Stomach (tissue), 9 donors: ENCODE results near the gene EPG5. TPM values are rescaled to one million over a fixed set of nuclear protein-coding genes. Genes with fewer than 3 reads are reported as not detected.
"Not testable (repeated sequence)": the region's sequence is repeated elsewhere in the genome, so short reads cannot be mapped to it uniquely, and the experiment has no call there.

ENCODE experiments used
- DNase-seq, 2 donors: peaks; one replicate each; pipeline versions ENCODE4 v3.0.0 to v3.0.0-alpha.2; 2013 to 2019
- H3K27ac ChIP-seq, 5 donors: fragments of 200-600 bp in 4 of 5; sonication (generic) in 4 of 5; one replicate each; pipeline ENCODE4 v1.5.1; 2013 to 2019; ENCODE audit warnings: mild to moderate bottlenecking in 1 of 5, moderate library complexity in 1 of 5
- H3K27me3 ChIP-seq, 3 donors: fragments of 200-600 bp; sonication (generic); one replicate each; pipeline ENCODE4 v1.5.1; 2017 to 2019; ENCODE audit warnings: mixed run types in 1 of 3
- H3K36me3 ChIP-seq, 4 donors: fragments of 200-600 bp; sonication (generic); 1 replicate in 3 of 4; 2 replicates in 1 of 4; pipeline ENCODE4 v1.5.1; 2016 to 2019
- H3K4me1 ChIP-seq, 4 donors: fragments of 200-600 bp; sonication (generic); one replicate each; pipeline ENCODE4 v1.5.1; 2016 to 2019
- H3K4me3 ChIP-seq, 4 donors: fragments of 200-600 bp; sonication (generic) in 3 of 4; one replicate each; pipeline ENCODE4 v1.5.1; 2016 to 2019; ENCODE audit warnings: mild to moderate bottlenecking in 1 of 4
- H3K9me3 ChIP-seq, 4 donors: fragments of 200-600 bp; sonication (generic); one replicate each; pipeline ENCODE4 v1.5.1; 2016 to 2019
- EP300 ChIP-seq: sonication (generic); formaldehyde crosslinking; IDR thresholded peaks from one replicate; pipeline ENCODE4 v1.6.1; 2017; ENCODE audit warnings: antibody characterized with exemption
- POLR2A ChIP-seq, 4 donors: fragments of 450-650 bp; IDR thresholded peaks; one replicate each; pipeline ENCODE4 v1.6.1; 2016; ENCODE audit warnings: antibody characterized with exemption in 4 of 4, control low read depth in 2 of 4, mild to moderate bottlenecking in 1 of 4, moderate library complexity in 1 of 4
- POLR2AphosphoS5 ChIP-seq, 3 donors: sonication (generic); formaldehyde crosslinking; IDR thresholded peaks; one replicate each; pipeline ENCODE4 v1.6.1; 2016; ENCODE audit warnings: antibody characterized with exemption in 3 of 3
- WGBS, 5 donors: extraction: QIAGEN DNeasy Blood & Tissue Kit in 3 of 5; methylation state at CpG; one replicate each; pipeline versions ENCODE4 v1.1.5 to v1.1.7; 2013 to 2018; 5-methylcytosine and 5-hydroxymethylcytosine counted together
- intact Hi-C: fragments of 100-400 bp; cut with DNase I; formaldehyde crosslinking; loops from one replicate; pipeline ENCODE4 v1.15.1; 2023; ENCODE audit warnings: low total_unique reads
- polyA plus RNA-seq, 3 donors: library from polyadenylated mRNA; stranded (reverse); fragments of 200-250 nt; gene quantifications; one replicate each; pipeline ENCODE4 v1.2.3, GENCODE V29; 2013
- total RNA-seq, 5 donors: library from RNA; depleted of rRNA; stranded (reverse); fragments of >200 nt; gene quantifications; one replicate each; pipeline versions ENCODE4 v1.1.0 to v1.2.3, GENCODE V29; 2014 to 2016
- TF ChIP-seq, protein P1 (sequence below), 7 experiments: fragments of 450-650 bp in 4 of 7; fragments of 200-600 bp in 3 of 7; sonication (generic) in 3 of 7; IDR thresholded peaks; one replicate each; pipeline ENCODE4 v1.5.1; 2016 to 2019; ENCODE audit warnings: antibody characterized with exemption in 7 of 7, control low read depth in 2 of 7, mild to moderate bottlenecking in 1 of 7
- donor health status: healthy with polysubstance abuse.
- donor health status: Bipolar disorder and iron deficiency.
- donor health status: healthy.

Gene EPG5
- total and polyA plus RNA-seq, 8 donors = 2.0 to 52.9 (median 17.7) TPM

DNA sequence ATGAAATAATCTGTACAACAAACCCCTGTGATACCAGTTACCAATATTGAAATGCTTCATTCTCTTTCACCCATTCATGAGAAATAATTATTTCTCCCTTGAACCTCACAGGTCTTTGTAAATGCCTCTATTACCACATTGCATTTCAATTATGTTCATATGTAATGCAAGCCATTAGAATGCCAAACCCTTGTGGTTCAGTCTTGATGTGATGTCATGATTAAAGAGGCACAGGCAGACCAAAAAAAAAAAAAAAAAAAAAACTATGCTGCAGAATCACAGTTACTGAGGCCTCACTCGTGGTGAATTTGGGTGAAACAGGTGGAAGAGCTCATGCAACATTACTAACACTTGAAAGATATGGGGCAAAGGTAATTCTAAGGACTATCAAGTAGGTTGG is 9.4 kb upstream of the EPG5 start:
- Histone ChIP-seq H3K27ac (no peak overlapping the region), H3K27me3 (no peaks in the 10 kb centered on the region), H3K4me1 (peaks cover 0 to 20% (median 10%) of the 10 kb centered on the region in 4 donors), H3K36me3 (no peaks in the 10 kb centered on the region), H3K4me3 (no peak overlapping the region), H3K9me3 (no peaks in the 10 kb centered on the region)
- 19 to 31% (median 24%) methylated on average over 1 of the region's 1 CpG for WGBS, 5 donors
- DNase-seq = no peak
- intact Hi-C loops = no loop called here
- TF ChIP-seq POLR2A (IDR thresholded peaks at IDR 0.05) (no peak), POLR2AphosphoS5 (IDR thresholded peaks at IDR 0.05) (no peak), EP300 (no peak)
- TF ChIP-seq, protein P1, sequence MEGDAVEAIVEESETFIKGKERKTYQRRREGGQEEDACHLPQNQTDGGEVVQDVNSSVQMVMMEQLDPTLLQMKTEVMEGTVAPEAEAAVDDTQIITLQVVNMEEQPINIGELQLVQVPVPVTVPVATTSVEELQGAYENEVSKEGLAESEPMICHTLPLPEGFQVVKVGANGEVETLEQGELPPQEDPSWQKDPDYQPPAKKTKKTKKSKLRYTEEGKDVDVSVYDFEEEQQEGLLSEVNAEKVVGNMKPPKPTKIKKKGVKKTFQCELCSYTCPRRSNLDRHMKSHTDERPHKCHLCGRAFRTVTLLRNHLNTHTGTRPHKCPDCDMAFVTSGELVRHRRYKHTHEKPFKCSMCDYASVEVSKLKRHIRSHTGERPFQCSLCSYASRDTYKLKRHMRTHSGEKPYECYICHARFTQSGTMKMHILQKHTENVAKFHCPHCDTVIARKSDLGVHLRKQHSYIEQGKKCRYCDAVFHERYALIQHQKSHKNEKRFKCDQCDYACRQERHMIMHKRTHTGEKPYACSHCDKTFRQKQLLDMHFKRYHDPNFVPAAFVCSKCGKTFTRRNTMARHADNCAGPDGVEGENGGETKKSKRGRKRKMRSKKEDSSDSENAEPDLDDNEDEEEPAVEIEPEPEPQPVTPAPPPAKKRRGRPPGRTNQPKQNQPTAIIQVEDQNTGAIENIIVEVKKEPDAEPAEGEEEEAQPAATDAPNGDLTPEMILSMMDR (IDR thresholded peaks at IDR 0.05) = no peak

DNA sequence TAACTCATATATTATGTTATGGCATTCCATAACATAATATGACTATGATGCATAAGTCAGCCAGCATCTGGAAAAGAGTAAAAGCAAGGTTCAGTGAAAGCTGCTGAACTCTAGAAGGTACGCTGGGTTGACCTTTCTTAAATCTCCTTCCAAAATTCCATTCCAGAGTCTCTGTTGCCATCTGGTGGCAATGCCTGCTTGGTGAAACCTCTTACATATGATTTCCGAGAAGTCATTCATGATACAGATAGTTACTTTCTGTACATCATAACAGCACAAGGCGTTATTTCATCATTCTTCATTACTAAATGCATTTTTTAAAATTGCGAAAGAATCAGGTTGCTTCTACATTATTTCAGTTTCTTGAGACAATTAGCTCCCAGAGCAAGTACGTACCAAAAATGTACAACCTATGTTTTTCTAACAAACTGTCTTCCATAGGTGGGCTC is 7.0 kb upstream of the EPG5 start:
- TF ChIP-seq EP300 = no peak
- no peak for TF ChIP-seq POLR2A (IDR thresholded peaks at IDR 0.05)
- TF ChIP-seq, protein P1 (IDR thresholded peaks at IDR 0.05) = peak in 5 of 7 experiments; percentile 47 to 84 (median 65)
- no peak for TF ChIP-seq POLR2AphosphoS5 (IDR thresholded peaks at IDR 0.05)
- H3K9me3 ChIP-seq = no peaks in the 10 kb centered on the region
- intact Hi-C loops = no loop called here
- peak; percentile 66 to 81 for DNase-seq
- H3K4me1 ChIP-seq = peaks cover 0 to 10% (median 4%) of the 10 kb centered on the region in 4 donors
- WGBS, 5 donors = 17 to 29% (median 22%) methylated on average over 5 of the region's 5 CpGs
- H3K36me3 ChIP-seq = no peaks in the 10 kb centered on the region
- no peaks in the 10 kb centered on the region for H3K27me3 ChIP-seq
- H3K27ac ChIP-seq = peak overlapping the region in 1 of 5 donors; percentile 29
- H3K4me3 ChIP-seq = no peak overlapping the region

DNA sequence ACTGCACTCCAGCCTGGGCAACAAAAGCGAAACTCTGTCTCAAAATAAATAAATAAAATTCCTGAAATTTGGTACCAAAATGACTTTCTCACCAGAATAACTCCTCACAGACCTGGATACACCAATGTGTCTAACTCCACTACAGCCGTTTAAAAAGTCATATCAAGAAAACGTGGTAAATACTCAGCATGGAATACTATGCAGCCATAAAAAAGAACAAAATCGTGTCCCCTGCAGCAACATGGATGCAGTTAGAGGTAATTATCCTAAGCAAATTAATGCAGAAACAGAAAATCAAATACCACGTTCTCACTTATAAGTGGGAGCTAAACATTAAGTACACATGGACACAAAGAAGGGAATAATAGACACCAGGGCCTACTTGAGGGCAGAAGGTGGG is 2.2 kb downstream of the EPG5 start:
- H3K27ac ChIP-seq, H3K9me3 ChIP-seq, DNase-seq, H3K27me3 ChIP-seq, H3K4me3 ChIP-seq: not testable (repeated sequence)
- peaks cover 0 to 13% (median 11%) of the 10 kb centered on the region in 4 donors for H3K36me3 ChIP-seq
- intact Hi-C loops = loop anchor here (10.0 kb wide), 1 partner anchor 110 kb away; the partner anchor contains the start of gene PSTPIP2
- 95 to 98% (median 96%) methylated on average over 5 of the region's 5 CpGs for WGBS, 5 donors
- H3K4me1 ChIP-seq = peaks cover 4 to 54% (median 25%) of the 10 kb centered on the region in 4 donors

- intact Hi-C loops = loop anchor here (10.0 kb wide), 1 partner anchor 112 kb away; the partner anchor contains the start of gene PSTPIP2
- Histone ChIP-seq H3K27ac (peak overlapping the region in 3 of 5 donors; percentile 8 to 22 (median 20)), H3K9me3 (no peaks in the 10 kb centered on the region), H3K36me3 (peaks cover 0 to 13% (median 11%) of the 10 kb centered on the region in 4 donors), H3K4me3 (no peak overlapping the region), H3K4me1 (peaks cover 4 to 53% (median 29%) of the 10 kb centered on the region in 4 donors), H3K27me3 (no peaks in the 10 kb centered on the region)
- no peak for DNase-seq
- 79 to 86% (median 81%) methylated on average over 5 of the region's 5 CpGs for WGBS, 5 donors
- TF ChIP-seq, protein P1 (IDR thresholded peaks at IDR 0.05) = no peak
- TF ChIP-seq EP300 = no peak
- no peak for TF ChIP-seq POLR2A (IDR thresholded peaks at IDR 0.05)
- TF ChIP-seq POLR2AphosphoS5 (IDR thresholded peaks at IDR 0.05) = no peak
Measured at GRCh38 chr18:45962866-45963265, 4.3 kb downstream of the EPG5 start.

GRCh38 chr18:45962461-45962860 is 4.7 kb downstream of the EPG5 start:
- peak in 1 of 2 donors; percentile 29 for DNase-seq
- Histone ChIP-seq H3K36me3 (peaks cover 0 to 13% (median 11%) of the 10 kb centered on the region in 4 donors), H3K9me3 (no peaks in the 10 kb centered on the region), H3K27me3 (no peaks in the 10 kb centered on the region), H3K4me1 (peaks cover 4 to 49% (median 27%) of the 10 kb centered on the region in 4 donors), H3K27ac (peak overlapping the region in 2 of 5 donors; percentile 8 to 20), H3K4me3 (no peak overlapping the region)
- TF ChIP-seq EP300 (no peak), POLR2A (IDR thresholded peaks at IDR 0.05) (no peak), POLR2AphosphoS5 (IDR thresholded peaks at IDR 0.05) (no peak)
- TF ChIP-seq, protein P1 (IDR thresholded peaks at IDR 0.05) = no peak
- WGBS, 5 donors = 25 to 49% (median 38%) methylated on average over 2 of the region's 2 CpGs
- intact Hi-C loops = loop anchor here (10.0 kb wide), 1 partner anchor 112 kb away; the partner anchor contains the start of gene PSTPIP2

DNA sequence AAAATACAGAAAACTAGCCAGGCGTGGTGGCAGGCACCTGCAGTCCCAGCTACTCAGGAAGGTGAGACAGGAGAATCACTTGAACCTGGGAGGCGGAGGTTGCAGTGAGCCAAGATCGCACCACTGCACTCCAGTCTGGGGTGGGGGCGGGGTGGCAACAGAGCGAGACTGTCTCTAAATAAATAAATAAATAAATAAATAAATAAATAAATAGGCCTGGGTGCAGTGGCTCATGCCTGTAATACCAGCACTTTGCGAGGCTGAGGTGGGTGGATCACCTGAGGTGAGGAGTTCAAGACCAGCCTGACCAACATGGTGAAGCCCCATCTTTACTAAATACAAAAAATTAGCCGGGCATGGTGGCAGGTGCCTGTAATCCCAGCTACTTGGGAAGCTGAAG is 7.6 kb downstream of the EPG5 start:
- Histone ChIP-seq H3K4me1 (peaks cover 0 to 33% (median 14%) of the 10 kb centered on the region in 4 donors), H3K36me3 (peaks cover 9 to 25% (median 20%) of the 10 kb centered on the region in 4 donors)
- H3K9me3 ChIP-seq, H3K27me3 ChIP-seq, H3K4me3 ChIP-seq, DNase-seq, intact Hi-C loops, H3K27ac ChIP-seq: not testable (repeated sequence)
- WGBS, 5 donors = 92 to 98% (median 97%) methylated on average over 6 to 7 of the region's 7 CpGs
